GM10266 (cell line): ENCODE data around the gene PCMT1.

ENCODE experiments used
- DNase-seq: peaks from one replicate; pipeline ENCODE4 v3.0.0; 2012; ENCODE audit errors: extremely low spot score
- TF ChIP-seq, protein P1 (sequence below): IDR thresholded peaks from 2 replicates; pipeline ENCODE4 v1.5.1; 2012; ENCODE audit warnings: mild to moderate bottlenecking, low read depth; ENCODE audit not compliant: control insufficient read depth, insufficient read depth; ENCODE audit errors: missing control alignments

Gene PCMT1

DNA sequence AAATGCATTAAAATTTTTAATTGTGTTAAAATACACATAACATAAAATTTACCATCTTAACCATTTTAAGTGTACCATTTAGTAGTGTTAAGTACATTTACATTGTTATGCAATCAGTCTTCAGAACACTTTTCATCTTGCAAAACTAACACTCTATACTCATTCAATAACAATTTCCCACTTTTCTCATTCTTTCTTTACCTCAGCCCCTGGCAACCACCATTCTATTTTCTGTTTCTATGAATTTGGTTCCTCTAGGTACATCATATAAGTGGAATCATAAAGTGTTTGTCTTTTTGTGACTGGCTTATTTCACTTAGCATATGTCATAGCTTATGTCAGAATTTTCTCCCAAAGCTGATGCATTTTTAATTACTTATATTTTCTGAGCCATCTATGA lies 32.2 kb downstream of the PCMT1 start:
- no peak for DNase-seq
- TF ChIP-seq, protein P1, sequence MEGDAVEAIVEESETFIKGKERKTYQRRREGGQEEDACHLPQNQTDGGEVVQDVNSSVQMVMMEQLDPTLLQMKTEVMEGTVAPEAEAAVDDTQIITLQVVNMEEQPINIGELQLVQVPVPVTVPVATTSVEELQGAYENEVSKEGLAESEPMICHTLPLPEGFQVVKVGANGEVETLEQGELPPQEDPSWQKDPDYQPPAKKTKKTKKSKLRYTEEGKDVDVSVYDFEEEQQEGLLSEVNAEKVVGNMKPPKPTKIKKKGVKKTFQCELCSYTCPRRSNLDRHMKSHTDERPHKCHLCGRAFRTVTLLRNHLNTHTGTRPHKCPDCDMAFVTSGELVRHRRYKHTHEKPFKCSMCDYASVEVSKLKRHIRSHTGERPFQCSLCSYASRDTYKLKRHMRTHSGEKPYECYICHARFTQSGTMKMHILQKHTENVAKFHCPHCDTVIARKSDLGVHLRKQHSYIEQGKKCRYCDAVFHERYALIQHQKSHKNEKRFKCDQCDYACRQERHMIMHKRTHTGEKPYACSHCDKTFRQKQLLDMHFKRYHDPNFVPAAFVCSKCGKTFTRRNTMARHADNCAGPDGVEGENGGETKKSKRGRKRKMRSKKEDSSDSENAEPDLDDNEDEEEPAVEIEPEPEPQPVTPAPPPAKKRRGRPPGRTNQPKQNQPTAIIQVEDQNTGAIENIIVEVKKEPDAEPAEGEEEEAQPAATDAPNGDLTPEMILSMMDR, result no peak

DNA sequence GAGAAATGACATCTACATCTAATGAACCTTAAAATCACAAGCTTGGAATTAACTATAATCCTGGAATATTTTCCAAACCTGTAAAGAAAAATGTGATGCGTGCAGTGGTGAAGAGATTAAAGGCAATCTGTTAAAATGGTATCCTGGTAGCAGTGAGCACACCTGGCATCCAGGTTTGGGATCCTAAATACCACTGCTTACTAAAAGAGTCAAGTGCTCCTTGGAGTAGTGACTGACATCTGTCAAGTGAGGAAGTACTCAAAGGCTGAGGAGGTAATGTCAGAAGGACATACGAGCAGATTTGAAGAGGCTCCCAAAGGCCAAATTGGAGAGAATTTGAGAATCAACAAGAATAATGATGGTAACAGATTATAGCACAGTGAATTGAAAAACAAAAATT lies 32.8 kb downstream of the PCMT1 start:
- DNase-seq, result no peak

GRCh38 chr6:149783551-149783950 lies 34.0 kb downstream of the PCMT1 start:
- no peak for DNase-seq
- TF ChIP-seq, protein P1, result no peak

More for the DNA sequence above, 32.8 kb downstream of the PCMT1 start:
- TF ChIP-seq, protein P1, result no peak

- no peak for DNase-seq
- TF ChIP-seq, protein P1, result no peak
Measured at GRCh38 chr6:149806127-149806526, 56.6 kb downstream of the PCMT1 start.

DNA sequence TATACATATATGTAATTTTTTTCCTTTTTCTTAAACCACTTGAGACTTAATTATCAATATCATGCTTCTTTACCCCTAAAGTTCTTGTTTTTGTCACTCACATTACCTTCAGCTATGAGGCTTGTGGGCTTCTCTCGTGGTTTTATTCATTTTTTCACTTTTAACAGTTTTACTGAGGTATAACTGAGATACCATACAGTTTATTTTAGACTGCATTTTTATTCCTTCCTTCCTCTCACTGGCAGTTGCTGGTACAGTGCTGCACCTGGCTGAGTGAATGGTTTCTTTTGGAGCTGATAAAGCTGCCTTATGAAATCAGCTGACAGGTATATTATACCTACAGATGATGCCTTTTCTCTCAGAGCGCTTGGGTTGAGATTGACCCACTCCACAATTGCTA lies 60.3 kb downstream of the PCMT1 start:
- no peak for DNase-seq
- TF ChIP-seq, protein P1, result no peak

DNA sequence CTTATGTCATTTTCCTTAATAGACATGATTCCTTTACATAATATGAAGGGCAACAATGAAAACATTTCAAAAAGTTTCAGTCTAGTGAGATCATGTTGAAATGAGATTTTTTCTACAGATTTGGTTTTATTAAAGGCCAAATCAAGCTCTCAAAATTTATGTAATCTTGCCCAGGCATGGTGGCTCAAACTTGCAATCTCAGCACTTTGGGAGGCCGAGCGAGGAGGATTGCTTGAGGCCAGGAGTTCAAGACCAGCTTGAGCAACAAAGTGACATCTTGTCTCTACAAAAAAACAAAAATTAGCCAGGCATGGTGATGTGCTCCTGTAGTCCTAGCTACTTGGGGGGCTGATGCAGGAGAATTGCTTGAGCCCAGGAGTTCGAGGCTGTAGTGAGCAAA lies 63.8 kb downstream of the PCMT1 start:
- TF ChIP-seq, protein P1, result no peak
- DNase-seq, result no peak

DNA sequence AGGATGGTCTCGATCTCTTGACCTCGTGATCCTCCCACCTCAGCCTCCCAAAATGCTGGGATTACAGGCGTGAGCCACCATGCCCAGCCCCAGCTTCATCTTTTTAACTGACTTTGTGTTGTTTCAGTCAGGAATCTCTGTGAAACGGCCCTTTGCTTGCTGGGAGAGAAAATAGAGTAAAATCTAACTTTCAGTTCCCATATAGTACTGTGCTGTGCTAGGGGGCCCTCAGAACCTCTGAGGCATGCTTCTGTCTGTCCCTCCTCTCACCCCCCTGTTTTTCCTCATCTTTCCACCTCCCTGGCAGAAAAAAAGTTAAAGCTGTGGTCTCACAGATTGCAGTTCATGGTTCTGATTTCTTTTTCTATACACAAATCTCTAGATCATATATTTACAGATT lies 66.2 kb downstream of the PCMT1 start:
- DNase-seq, result peak; percentile 26
- TF ChIP-seq, protein P1, result no peak
